KOPT-K1 (cell line): ENCODE measurements around the gene PRKAR1B.

Source experiments
- H3K27ac ChIP-seq: fragments of 200-600 bp; sonication (generic); 2 replicates; pipeline ENCODE4 v1.5.1; 2016; ENCODE audit warnings: antibody characterized with exemption, mild to moderate bottlenecking, low read depth, low read length; ENCODE audit not compliant: poor library complexity, severe bottlenecking
- H3K36me3 ChIP-seq: fragments of 200-600 bp; sonication (generic); 2 replicates; pipeline ENCODE4 v1.5.1; 2017; ENCODE audit warnings: antibody characterized with exemption, mild to moderate bottlenecking, low read length, moderate library complexity; ENCODE audit not compliant: insufficient read depth
- H3K9me3 ChIP-seq: fragments of 200-600 bp; sonication (generic); 2 replicates; pipeline ENCODE4 v1.5.1; 2017; ENCODE audit warnings: antibody characterized with exemption, low read length, mild to moderate bottlenecking; ENCODE audit not compliant: insufficient read depth, poor library complexity, severe bottlenecking

The PRKAR1B gene

DNA sequence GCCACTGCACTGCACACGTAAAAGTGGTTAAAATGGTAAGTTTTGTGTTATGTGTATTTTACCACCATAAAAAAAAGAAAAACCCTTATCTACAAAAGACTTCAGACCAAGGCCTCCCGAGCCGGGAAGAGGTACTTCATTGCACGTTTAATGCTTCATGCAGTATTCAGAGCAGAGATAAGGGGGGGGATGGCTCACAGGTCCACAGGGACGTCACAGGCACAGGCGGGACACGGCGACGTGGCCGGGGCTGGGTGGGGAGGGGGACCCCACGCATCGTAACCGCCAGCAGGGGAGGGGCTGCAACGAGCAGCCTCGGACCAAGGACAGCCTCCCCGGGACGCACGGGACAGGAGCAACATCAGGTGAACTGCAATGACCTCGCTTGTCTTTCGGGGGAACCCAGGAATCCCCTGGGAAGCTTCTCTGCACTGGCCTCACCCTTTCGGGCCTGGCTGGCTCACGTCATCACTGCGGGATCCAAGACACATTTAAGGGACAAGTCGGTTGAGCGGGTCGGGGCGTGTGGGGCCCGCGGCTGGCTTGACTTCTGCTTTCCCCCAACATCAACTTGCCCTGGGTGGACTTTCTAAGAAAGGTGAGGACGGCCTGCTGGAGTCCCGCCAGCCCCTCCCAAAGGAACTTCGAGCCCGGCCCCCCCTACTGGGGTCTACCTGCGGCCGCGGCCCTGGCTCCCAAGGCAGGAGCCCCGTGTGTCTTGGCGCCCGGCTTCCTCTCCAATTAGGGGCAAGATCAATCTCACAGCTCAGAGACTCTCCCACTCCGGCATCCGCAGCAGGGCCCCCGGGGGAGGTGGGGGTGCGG lies 177.8 kb downstream of the PRKAR1B start:
- Histone ChIP-seq H3K36me3 (peaks cover 22% of the 10 kb centered on the region), H3K27ac (no peak overlapping the region), H3K9me3 (peaks cover 6% of the 10 kb centered on the region)

DNA sequence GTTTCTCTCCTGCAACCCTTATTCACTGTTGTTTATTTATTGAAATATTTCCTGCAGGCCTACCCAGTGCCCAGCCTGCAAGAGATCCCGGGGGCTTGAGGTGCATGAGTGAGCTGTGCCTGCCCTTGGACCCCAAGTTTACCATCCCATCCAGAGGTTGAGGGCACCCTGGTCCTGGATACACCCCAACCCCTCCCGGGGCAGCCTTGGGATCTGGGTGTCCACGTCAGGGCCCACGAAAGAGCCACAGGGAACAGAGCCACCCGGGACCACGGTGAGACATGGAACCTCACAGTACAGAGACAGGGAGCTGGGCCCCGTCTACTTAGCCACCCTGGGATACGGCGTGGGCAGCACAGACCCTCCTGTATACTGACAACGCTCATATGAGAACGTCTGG lies 178.7 kb downstream of the PRKAR1B start:
- H3K36me3 ChIP-seq = peaks cover 22% of the 10 kb centered on the region
- H3K27ac ChIP-seq = no peak overlapping the region

DNA sequence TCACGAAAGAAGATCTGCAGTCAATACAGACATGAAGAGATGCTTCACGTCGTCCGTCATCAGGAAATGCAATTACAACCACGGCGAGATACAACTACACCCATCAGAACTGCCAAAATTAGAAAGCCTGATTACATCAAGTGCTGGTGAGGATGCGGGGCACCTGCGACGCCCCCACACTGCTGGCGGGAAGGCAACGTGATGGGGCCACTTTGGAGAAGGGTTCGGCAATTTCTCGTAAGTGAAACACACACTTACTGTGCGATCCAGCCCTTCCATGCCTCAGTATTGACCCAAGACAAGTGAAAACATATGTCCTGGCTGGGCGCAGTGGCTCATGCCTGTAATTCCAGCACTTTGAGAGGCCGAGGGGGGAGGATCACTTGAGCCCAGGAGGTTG lies 181.6 kb downstream of the PRKAR1B start:
- H3K36me3 ChIP-seq = peaks cover 21% of the 10 kb centered on the region
- H3K27ac ChIP-seq = no peak overlapping the region
- peaks cover 6% of the 10 kb centered on the region for H3K9me3 ChIP-seq

More for the DNA sequence above, 178.7 kb downstream of the PRKAR1B start:
- H3K9me3 ChIP-seq = peaks cover 6% of the 10 kb centered on the region

DNA sequence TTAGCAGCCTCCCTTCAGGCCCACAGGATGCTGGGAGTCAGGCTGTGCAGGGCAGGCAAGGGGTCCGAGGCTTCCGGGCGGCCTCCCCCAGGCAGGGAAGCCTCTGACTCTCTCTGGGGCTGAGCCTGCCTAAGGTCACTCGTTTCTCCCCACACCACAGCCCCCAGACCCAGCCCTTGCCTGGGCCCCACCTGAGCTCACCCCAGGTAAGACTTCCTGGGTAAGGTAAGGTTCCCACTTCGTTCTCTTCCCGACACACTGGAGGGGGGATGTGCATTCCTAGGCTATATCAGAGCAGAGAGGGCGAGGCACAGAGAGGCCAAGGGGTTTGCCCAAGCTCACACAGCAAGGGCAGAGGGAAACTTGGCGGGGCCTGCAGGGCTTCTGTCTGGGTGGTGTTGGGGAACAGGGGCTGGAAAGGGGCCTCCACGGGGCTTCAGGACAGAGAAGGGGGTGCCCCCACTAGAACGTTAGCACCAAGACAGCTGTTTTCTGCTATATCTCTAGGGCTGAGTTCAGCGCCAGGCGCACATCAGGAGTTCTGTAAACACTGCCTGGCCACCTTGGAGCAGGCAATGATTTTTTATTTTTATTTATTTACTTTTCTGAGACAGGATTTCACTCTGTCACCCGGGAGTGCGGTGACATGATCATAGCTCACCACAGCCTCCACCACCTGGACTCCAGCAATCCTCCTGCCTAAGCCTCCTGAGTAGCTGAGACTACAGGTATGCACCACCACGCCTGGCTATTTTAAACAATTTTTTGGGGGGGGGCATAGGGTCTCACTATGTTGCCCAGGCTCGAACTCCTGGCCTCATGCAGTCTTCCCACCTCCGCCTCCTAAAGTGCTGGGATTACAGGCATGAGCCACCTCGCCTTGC lies 182.5 kb downstream of the PRKAR1B start:
- H3K27ac ChIP-seq = no peak overlapping the region
- H3K36me3 ChIP-seq = peaks cover 12% of the 10 kb centered on the region
- H3K9me3 ChIP-seq = peaks cover 6% of the 10 kb centered on the region

DNA sequence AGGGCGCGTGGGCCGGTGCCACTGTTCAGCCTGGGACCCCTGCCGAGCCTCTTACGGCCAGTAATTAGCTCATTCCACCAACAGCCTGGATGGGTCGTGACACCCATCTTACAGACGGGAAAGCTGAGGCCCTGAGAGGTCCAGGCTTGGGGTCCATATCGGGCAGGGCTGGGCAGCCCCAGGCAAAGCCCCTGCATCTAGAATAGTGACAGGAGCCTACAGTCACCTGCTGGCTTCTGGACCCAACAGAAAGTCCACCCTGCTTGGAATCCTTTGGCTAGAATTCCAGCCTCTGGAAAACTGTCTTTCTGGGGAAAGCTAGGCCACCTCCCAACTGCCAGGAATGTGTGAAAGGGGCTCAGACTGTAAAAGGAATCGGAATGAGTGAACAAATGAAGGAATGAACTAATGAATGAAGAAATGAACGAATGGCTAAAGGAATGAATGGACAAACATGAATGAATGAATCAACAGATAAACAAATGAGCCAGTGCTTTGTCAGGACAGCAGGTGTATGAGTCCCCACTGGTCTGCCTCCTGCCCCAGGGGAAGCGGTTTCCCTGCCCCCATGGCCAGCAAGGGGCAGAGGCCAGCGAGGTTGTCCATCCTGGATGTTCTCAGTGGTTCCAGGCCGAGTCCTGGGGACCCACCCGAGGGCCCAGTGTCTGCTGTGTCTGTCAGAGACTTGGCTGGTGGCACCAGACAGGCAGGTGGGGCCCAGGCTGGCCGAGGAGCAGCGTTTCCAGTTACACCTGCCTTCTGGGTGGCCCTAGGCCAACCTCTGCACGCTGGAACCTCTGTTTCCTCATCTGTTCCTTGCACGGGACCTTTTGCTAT lies 183.4 kb downstream of the PRKAR1B start:
- Histone ChIP-seq H3K27ac (no peak overlapping the region), H3K9me3 (peaks cover 6% of the 10 kb centered on the region), H3K36me3 (0 out of 2 replicates have a peak, but pooled peaks cover 3% of the 10 kb centered on the region)

DNA sequence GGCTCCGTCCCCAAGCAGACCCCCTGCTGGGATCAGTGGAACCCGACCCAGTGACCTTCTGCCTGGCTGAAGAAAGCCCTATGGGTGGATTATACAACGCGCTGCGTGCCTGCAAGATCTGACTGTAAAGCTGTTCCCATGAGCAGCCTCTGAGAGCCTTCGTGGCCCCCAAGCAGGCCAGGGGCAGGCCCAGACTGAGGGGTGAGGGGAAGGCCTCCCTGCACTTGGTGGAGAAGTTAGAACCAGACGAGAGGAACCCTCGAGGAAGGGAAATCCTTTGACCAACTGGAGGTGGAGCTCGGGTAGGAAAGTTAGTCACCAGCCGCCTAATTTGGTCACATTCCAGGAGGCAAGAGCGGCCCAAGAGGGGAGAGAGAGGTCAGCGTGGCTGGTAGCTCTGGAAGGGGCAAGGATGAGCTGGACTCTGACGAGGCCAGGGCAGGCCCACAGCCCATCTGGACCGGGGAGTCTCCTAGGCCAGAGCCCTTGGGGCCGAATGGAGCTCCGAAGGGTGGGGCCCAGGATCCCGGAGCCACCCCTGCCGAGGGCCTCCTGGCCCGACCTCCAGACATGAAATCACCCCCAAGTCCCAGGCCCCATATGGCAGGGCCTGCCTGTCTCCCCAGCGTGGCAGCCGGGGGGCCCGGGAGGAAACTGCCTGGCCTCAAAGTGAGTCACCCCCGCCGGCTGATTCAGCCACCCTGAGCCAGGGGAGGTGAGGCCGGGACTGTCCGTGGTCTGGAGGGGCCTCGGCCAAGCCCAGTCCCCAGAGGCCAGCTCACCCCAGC lies 184.2 kb downstream of the PRKAR1B start:
- no peak overlapping the region for H3K27ac ChIP-seq
- no peaks in the 10 kb centered on the region for H3K36me3 ChIP-seq
- H3K9me3 ChIP-seq = peaks cover 6% of the 10 kb centered on the region

DNA sequence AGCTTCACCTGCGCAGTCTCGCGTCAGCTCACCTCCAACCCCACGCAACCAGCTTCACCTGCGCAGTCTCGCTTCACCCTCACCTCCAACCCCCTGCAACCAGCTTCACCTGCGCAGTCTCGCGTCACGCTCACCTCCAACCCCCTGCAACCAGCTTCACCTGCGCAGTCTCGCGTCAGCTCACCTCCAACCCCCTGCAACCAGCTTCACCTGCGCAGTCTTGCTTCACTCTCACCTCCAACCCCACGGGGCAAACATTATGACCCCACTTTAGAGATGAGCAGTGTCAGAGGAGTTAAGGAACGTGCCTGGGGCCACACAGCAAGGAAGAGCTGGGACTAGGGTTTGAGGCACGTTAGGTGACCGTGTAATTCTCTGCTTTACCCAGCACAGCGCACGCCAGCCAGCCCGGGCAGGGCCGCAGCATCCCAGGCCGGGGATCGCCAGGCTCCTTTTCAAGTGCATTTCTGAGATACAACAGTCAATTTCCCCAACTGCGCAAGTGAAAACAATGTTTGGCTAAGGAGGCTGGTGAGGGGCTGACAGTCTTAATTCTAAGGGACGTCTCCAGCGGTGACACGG lies 184.9 kb downstream of the PRKAR1B start:
- Histone ChIP-seq H3K27ac (no peak overlapping the region), H3K36me3 (no peaks in the 10 kb centered on the region)

DNA sequence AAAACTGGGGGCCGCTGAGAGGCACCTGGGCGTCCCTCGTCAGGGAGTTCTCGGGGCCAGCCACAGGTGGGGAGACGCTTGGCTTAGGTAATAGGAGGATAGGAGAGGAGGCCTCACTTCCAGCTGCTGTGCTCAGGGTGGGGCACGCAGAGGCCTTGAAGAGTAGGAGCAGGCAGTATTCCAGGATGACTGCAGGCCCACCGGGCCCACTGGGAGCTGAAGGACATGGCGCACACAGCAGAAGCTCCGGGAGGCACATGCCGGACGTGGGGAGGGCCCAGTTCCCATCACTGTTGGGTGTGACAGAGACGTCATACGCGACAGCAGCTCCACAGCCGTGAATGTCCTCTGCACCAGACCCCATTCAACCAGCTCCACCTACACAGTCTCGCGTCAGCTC lies 185.4 kb downstream of the PRKAR1B start:
- Histone ChIP-seq H3K9me3 (peaks cover 6% of the 10 kb centered on the region), H3K27ac (no peak overlapping the region), H3K36me3 (no peaks in the 10 kb centered on the region)

More for the DNA sequence above, 184.9 kb downstream of the PRKAR1B start:
- H3K9me3 ChIP-seq = peaks cover 6% of the 10 kb centered on the region

DNA sequence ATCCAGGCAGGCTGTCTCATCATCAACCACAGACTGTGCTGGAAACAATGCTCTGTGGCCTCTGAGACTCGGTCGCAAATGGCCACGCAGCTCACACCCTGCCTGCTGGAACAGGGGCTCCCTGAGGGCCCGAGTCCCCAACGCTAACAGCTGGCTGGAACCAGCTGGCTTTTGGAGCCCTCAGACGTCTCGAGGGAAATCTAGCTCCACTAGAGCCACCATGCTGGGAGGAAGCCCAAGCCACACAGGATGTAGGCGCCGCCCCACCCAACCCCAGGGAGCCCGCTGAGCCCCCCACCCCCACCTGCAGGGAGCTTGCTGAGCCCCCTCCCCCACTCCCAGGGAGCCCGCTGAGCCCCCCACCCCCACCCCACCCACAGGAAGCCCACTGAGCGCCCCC lies 186.1 kb downstream of the PRKAR1B start:
- no peaks in the 10 kb centered on the region for H3K36me3 ChIP-seq
- peaks cover 6% of the 10 kb centered on the region for H3K9me3 ChIP-seq
- H3K27ac ChIP-seq = no peak overlapping the region

DNA sequence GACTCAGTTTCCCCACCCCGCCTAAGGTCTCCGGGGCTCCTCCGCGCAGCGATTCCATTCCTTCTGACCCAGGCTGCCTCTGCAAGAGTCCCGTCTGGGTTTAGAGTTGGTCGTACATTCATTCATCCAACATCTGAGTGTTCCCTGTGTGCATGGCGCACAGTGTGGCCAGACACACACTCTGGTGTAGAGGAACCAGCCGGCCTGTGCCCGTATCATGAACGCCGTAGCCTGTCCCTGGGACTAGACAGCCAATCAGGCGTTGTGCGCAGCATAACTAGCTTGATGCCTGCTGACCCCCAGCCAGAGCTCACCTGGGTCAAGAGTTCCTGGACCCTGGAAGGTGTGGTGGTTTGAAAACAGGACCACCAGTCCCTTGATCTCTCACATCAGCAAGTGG lies 186.5 kb downstream of the PRKAR1B start:
- H3K27ac ChIP-seq = no peak overlapping the region
- peaks cover 5% of the 10 kb centered on the region for H3K9me3 ChIP-seq
- H3K36me3 ChIP-seq = no peaks in the 10 kb centered on the region

DNA sequence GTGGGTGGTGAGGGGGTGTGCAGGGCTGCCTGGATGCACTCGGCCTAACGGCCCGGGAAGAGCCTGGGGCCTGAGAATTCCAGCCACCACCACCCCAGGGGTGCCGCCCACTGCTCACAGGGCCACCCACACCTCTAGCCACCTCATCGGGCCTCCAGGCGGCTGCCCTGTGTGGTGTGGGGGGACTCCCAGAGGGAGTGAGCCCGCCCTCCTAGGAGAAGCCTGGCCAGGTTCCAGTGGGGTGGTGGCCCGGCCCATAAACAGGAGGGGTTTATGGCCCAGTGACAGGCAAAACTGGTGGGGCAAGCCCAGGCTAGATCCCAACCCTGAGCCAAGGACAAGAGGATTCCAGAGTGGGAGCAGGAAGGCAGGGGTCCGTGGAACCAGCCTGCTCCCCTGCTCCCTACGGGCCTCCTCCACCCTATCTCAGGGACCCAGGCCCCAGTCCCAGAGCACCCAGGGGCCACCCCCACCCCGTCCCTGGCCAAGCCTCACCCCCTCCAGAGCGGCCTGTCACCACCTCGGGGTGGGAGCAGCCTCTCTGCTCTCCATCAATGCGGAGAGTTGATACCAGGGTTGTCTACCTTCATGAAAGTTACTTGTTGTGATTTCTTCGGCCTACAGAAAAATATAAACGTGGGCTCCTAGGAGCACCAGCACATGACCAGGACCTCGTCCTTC lies 187.2 kb downstream of the PRKAR1B start:
- H3K36me3 ChIP-seq = no peaks in the 10 kb centered on the region
- no peak overlapping the region for H3K27ac ChIP-seq
- H3K9me3 ChIP-seq = no peaks in the 10 kb centered on the region

DNA sequence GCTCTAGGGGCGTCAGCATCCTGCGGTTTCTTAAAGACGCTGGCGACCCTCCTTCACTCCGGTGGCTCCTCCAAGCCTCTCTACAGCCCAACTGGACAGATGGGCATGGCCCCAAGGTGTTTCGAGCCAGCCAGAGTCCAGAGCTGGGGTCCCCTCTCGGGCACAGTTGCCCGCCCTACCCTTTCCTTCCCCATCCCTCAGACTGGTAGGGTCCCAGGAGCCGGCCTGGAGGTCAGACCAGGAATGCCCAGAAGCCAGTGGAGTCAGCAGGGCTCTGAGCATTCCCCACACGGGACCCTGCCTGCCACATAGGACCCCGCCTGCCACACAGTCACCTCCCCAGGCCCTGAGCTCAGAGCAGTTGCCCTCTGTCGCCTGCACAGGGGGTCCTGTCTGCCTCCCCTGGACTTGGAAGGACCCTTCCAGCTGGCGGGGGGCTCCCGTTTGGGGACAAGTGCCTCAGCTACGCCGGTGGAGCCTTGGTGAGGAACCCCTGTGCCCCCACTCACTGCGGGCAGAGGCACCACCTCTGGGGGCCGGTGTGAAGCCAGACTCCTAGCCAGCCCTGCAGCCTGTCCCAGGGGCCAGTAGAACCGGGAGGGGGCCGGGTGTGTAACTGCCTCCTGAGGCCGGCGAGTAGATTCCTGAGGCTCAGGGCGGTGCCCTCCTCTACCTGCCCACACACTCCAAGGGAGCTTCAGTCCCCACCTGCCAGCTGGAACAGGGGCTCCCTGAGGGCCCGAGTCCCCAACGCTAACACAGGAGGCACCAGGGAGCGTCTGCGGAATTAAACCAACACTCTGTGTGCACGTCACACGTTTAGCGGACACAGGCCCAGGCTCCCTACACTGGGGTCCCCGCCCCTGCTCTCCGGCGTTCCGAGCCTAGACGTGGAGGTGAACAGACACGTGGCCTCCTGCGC lies 188.1 kb downstream of the PRKAR1B start:
- Histone ChIP-seq H3K27ac (no peak overlapping the region), H3K9me3 (no peaks in the 10 kb centered on the region), H3K36me3 (no peaks in the 10 kb centered on the region)
